ENCODE data around the gene TPP1.

TPP1 gene

DNA sequence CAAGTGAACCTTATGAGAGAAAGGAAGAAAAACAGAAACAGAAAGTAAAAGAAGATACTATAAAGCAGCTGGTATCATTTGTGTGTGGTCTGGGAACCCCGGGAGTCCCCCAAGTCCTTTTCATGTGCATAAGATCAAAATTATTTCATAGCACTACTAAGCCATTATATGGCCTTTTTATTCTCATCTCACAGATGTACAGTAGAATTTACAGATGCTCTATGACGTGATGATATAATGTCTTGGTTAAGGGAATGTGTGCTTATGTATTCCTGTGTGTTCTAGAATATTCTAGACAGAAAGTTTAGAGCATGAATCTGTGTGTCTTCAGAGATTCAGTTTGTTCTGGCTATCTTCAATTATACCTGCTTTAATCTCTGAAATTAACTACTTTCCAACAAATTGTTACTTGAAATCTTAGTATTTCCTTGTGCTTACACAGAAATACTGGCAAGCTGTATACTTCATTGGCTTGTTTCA is 8.6 kb upstream of the TPP1 start:
- DNase-seq (ENCODE audit: low spot score) = no peak

DNA sequence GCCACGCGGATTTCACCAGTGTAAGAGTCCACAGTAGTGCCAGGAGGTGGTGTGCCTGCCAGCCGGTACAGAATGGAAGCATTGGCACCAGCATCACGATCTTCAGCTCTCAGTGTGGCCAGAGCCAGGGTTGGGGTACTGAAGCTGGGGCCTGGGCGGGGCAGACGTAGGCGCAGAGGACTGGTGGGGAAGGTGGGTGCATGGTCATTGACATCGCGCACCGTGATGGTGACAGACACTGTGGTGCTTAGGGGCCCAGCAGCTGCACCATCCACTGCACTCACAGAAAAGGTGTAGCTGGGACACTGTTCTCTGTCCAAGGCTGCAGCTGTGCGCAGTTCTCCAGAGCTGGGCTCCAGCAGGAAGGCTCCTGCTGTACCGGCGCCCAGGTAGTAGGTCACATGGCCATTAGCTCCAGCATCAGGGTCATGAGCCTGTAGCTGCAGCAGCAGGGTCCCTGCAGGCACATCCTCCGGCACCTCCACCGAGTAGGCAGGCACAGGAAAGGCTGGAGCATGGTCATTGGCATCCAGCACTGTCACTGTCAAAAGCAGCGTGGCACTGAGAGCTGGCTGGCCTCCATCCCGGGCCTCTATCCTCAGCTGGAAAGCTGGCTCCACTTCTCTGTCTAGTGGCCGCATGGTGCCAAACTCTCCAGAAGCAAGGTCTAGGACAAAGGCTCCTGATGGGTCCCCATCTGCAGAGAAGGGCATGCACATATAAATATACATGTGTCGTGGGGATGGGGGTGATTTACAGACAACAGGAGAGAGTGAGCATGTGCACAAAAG is 7.9 kb upstream of the TPP1 start:
- no peak for DNase-seq (ENCODE audit: low spot score)

DNA sequence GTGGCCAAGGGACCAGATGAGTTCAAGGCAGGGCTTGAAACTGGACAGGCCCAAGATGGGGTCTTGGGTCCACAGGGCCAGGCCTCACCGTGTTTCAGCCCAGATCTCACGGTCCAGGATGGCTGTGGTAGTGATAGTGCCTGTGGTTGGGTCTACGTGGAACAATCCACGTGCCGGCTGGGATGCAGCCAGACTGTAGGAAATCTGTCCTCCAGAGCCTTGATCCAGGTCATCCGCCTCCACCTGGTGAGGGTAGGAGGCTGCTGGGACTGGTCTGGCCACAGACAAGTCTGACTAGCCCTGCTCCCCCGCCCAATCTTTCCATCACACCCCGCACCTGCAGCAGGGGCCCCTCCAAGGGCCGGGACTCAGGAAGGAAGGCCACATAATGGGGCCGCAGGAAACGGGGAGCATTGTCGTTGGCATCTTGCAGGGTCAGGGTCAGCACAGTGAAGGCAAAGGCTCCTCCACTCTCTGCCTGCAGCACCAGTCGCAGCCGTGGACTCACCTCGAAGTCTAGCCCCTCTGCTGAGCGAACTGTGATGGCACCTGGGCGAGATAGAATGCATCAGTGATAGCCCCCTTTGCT is 6.7 kb upstream of the TPP1 start:
- no peak for DNase-seq (ENCODE audit: low spot score)

DNA sequence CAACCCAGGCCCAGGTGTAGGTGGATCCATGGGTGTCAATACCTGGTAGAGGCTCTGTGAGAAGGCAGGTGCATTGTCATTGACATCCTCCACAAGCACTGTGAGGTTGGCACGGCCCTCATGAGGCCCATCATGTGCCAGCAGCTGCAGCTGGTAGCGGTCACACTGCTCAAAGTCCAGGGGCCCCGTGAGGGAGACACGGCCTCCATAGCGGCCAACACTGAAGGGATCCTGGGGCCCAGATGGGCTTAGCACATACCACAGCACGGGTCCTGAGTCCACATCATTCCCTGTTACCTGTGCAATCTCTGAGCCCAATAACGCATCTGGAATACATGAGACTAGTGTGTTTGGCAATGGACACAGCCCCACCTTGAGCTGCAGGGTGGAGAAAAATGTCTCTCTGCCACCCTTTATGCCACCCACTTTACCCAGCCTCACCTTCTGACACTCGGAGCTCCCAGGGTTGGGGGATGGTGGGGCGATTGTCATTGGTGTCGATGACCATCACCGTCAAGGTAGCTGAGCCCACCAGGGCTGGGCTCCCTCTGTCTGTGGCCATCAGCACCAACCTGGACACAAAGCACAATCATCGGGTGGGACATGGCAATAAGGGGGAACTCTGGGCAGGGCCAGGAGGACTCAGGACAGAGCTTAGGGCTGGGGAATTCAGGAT is 6.1 kb upstream of the TPP1 start:
- no peak for DNase-seq (ENCODE audit: low spot score)

DNA sequence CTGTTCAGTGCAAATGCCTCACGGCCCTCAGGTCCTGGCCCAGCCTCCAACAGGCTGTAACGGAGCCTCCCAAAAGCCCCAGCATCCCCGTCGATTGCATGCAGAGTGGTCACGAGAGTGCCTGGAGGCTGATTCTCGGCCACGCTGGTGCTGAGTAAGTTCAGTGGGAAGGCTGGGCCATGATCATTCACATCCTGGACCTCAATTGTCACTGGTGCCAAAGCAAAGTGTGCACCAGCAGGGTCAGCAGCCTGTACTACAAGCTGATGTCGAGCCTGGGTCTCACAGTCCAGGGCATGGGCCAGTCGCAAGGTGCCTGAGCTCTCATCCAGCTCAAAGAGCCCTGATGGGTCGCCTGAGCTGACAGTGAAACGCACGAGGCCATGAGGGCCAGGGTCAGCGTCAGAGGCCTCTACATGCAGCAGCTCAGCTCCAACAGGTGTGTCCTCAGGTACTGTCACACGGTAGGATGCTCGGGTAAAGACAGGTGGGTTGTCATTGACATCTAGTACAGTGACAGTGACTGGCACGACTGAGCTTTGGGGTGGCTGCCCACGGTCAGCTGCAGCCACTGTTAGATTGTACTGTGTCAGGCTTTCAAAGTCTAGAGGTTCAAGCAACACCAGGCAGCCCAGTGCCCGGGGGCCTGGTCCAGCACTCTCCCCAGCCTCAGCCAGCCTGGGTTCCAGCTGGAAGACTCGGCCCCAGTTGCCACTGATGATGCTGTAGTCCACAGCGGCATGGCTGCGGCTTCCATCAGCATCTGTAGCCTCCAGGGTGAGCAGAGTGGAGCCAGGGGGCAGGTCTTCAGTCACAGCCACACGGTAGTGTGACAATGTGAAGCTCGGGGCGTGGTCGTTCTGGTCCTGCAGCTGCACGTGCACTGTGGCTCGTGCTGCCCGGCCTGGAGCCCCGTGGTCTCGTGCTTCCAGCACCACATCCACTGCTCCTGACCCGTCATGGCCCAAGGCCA is 4.5 kb upstream of the TPP1 start:
- no peak for DNase-seq (ENCODE audit: low spot score)

- no peak for DNase-seq (ENCODE audit: low spot score)
Observed at GRCh38 chr11:6622261-6623171, 3.3 kb upstream of the TPP1 start.

GRCh38 chr11:6621711-6622211 is 2.5 kb upstream of the TPP1 start:
- DNase-seq (ENCODE audit: low spot score) = no peak

DNA sequence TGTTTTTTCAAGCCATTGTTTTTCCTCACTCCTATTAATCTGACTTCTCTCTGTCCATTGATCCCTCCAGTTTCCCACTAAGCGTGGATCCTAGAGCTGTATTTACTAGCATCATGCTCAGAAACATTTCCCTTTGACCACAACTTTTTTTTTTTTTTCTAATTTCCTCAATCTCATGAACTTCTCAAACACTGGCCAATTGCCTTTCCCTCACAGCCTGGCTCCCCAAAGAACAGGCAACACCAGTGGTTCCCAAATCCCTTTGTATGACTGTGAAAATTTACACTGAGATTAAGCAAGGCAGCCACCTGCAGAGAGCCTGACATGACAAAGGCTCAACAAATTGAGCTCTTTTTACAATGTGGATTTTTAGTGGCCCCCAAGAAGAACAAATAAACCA is 1.4 kb upstream of the TPP1 start:
- DNase-seq (ENCODE audit: low spot score) = no peak

- DNase-seq (ENCODE audit: low spot score) = peak; percentile 21
Observed at GRCh38 chr11:6618117-6619003, 862 bp downstream of the TPP1 start.

DNA sequence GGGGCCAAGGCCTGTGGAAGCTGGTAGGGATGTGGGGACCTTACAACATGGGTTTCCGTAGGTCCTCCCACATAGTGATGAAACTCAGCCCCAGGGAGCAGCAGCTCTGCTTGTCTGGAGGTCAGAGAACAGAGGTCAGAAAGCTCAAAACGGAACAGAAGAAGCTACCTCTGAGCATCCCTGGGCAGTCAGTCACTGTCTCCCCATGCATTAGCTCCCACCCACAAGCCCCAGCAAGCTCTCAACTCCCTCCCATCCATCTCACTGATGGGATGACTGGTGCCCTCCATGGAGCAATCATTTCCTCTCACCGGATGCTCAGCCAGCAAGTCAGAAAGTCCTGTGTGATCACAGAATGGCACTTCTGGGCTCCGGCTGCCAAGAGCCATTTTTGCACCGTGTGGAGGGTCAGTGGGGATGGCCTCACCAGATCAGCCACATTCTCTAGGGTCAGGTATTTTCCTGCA is 1.9 kb downstream of the TPP1 start:
- no peak for DNase-seq (ENCODE audit: low spot score)

DNA sequence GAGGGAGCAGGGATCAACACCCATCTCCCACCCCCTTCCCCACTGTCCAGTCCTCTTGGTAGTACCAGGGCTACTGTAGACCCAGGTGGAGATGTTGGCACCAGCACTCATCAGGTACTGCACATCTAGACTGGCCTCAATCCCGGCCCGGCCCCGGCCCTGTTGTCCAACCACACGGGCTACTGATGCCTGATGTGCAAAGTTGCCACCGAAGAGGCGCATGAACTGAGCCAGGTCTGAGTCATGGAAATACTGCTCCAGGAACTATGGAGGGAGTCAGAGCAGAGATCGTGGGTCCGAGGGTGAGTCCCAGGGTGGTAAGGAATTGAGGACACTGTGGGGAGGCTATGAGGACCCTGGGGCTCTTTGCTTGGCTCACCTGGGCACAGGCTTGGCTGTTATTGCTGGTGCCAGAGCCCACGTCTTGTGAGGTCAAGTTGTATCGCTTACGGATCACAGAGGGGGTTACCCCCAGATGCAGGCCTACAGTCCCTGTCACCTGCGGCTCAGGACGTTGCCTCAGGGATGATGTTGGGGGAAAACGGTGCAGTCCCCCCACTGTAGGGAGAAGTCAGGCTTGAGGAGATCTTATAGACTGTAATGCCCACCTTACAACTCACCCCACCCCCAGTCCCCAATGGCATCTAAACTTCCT is 2.5 kb downstream of the TPP1 start:
- DNase-seq (ENCODE audit: low spot score) = no peak

DNA sequence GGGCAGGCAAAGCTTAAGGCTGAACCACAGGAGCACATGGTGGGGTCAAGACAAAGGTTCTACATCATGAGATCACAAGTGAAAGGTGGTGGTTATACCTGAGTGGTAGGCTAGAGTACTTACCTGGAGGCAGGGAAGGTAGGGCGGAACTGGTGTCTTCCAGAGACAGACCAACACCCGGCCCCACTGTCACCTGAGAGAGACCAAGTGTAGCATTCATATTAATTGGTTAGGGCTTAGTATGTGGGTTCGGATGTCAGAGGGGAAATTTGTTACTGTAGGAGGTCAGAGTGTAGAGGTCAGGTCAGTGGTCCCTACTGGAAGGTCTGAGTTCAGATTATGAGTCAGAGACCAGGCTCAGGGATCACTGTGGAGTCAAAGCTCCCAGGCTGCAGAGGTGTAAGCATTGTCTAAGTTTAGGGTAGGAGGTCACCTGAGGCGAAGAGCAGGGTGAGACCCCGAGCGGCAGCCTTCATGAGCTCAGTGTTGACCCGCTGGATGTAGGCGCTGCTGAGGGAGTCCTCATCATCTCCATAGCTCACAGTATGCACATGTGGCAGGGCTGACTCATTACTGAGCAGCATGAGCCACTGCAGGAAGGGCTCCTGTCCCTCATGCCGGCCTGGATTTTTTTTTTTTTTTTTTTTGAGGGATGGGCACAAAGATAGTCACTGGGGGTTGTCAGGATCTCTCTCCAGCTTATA is 3.2 kb downstream of the TPP1 start:
- DNase-seq (ENCODE audit: low spot score) = no peak

DNA sequence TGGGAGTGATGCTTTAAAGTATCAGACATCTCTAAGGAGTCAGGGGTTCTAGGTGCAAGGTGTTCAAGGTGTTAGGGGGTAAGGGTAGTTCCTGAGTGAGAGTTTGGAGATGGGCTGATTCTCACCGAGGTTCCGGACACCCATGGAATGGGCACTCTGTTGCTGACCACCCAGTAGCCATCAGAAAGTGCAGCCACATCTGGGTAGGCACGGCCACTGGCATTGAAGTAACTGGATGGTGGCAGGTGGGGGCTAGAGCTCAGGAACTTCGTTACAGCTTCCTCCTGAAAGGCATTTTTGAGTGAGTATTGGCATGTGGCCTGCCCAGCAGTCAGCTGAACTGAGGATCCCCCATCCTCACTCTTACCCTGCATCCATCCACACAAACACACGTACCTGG is 4.2 kb downstream of the TPP1 start:
- DNase-seq (ENCODE audit: low spot score) = no peak

GRCh38 chr11:6614446-6614845 is 4.8 kb downstream of the TPP1 start:
- DNase-seq (ENCODE audit: low spot score) = no peak

GRCh38 chr11:6613496-6613895 is 5.7 kb downstream of the TPP1 start:
- DNase-seq (ENCODE audit: low spot score) = no peak

- DNase-seq (ENCODE audit: low spot score) = peak; percentile 97
Observed at GRCh38 chr11:6612213-6613041, 6.8 kb downstream of the TPP1 start, which contains the start of gene TAF10. Gene TAF10 (minus strand): TSS chr11:6612216. CDS start chr11:6612189, 27 bp downstream.

DNA sequence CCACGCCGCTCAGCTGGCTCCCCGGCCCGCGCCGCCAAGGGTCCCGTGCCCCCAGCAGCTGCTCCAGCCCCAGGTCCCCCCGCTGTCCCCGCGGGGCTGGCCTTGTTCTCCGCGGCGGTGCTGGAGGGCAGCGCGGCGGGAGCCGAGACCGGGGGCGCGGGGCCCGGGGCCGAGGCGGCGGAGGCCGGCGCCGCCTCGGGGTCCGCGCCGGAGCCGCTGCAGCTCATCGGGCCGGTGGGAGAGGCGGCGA is 7.3 kb downstream of the TPP1 start:
- DNase-seq (ENCODE audit: low spot score) = no peak
